BLaER1 (cell line): ENCODE results near the gene TSTD2.
A peak's percentile ranks its signal among the peaks of the same experiment; 100 is the strongest.
"Not testable (repeated sequence)": the region's sequence is repeated elsewhere in the genome, so short reads cannot be mapped to it uniquely, and the experiment has no call there.

Experiments
- H3K27ac ChIP-seq: shearing (Covaris generic); formaldehyde crosslinking; 2 replicates; pipeline ENCODE4 v1.8.1; 2022
- H3K27me3 ChIP-seq: shearing (Covaris generic); formaldehyde crosslinking; 2 replicates; pipeline ENCODE4 v1.8.1; 2022
- H3K36me3 ChIP-seq: shearing (Covaris generic); formaldehyde crosslinking; 2 replicates; pipeline ENCODE4 v1.8.1; 2022
- H3K4me1 ChIP-seq: shearing (Covaris generic); formaldehyde crosslinking; 2 replicates; pipeline ENCODE4 v1.8.1; 2022
- H3K4me2 ChIP-seq: shearing (Covaris generic); formaldehyde crosslinking; 2 replicates; pipeline ENCODE4 v1.8.1; 2022
- H3K4me3 ChIP-seq: shearing (Covaris generic); formaldehyde crosslinking; 2 replicates; pipeline ENCODE4 v1.8.1; 2022
- H3K9ac ChIP-seq: shearing (Covaris generic); formaldehyde crosslinking; 2 replicates; pipeline ENCODE4 v1.8.1; 2022
- H3K9me3 ChIP-seq: shearing (Covaris generic); formaldehyde crosslinking; 2 replicates; pipeline ENCODE4 v1.8.1; 2022
- H4K20me1 ChIP-seq: shearing (Covaris generic); formaldehyde crosslinking; 2 replicates; pipeline ENCODE4 v1.8.1; 2022
- Cebpa-rat ChIP-seq: shearing (Covaris generic); IDR thresholded peaks from 2 replicates; pipeline ENCODE4 v1.8.1; 2022

Gene TSTD2

DNA sequence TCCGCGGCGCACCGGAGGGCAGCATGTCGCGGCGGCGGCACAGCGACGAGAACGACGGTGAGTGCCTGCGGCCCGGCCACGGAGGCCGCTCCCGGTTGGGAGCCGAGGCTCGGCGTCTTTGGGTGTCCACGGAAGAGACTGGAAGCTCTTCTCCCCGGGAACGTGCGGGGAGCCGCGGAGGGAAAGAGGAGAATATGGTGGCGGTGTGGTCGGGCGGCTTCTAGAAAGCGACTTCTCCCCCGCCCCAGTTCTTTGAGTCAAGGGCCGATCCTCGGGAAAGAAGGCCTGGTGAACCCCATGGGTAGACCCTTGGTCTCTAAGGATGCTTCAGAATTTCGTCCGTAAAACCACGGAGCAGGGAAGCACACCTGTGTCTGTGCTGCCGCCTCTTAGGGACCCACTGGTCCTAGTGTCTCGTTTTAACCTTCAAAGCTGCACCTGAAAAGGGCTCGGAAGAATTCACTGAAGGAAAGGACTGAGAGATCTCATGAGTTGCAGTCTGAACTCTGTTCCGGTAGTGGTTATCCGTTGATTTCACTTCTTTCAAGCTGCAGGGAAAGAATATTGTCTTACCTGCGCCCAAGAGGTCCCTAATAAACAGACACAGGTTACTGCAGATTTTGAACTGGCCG, 807 bp upstream of the TSTD2 start:
- H4K20me1 ChIP-seq: peaks cover 64% of the 10 kb centered on the region
- no peaks in the 10 kb centered on the region for H3K9me3 ChIP-seq
- H3K9ac ChIP-seq: peak overlapping the region; percentile 97
- peak overlapping the region; percentile 95 for H3K27ac ChIP-seq
- peaks cover 12% of the 10 kb centered on the region; the same call in 1 of the 2 replicates for H3K36me3 ChIP-seq
- H3K27me3 ChIP-seq: no peaks in the 10 kb centered on the region
- no peak for TF ChIP-seq Cebpa-rat
- H3K4me2 ChIP-seq: peak overlapping the region; percentile 88
- peak overlapping the region; percentile 99 for H3K4me3 ChIP-seq
- peaks cover 52% of the 10 kb centered on the region for H3K4me1 ChIP-seq

DNA sequence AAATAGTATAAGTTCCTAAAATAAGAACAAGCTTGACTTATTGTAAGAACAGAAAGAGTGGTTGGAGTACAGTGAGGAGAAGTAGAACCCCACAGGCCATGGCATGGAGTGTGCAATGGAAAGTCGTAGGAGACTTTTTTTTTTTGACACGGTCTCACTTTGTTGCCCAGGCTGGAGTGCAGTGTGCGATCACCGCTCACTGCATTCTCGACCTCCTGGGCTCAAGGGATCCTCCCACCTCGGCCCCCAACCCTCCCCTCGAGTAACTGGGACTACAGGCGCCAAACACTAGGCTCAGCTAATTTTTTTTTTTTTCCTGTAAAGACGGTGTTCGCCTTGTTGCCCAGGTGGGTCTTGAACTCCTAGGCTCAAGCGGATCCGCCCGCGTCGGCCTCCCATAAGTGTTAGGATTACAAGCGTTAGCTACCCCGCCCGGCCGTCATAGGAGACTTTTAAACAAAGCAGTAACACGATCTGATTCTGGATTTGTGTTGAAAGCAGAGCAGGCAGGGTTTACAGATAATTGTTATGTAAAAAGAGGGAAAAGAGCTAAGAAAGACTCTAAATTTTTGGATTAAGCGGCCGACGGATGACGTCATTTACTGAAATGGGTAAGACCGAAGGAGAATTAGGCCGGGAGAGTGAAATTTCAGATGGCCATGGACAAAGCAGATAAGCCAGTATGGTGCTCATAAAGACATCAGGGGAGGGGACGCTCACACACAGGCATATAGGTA, 752 bp downstream of the TSTD2 start:
- Histone ChIP-seq H3K27me3 (no peaks in the 10 kb centered on the region), H3K4me3 (peak overlapping the region; percentile 99), H4K20me1 (peaks cover 62% of the 10 kb centered on the region), H3K4me2 (peak overlapping the region; percentile 87), H3K9ac (peak overlapping the region; percentile 97), H3K9me3 (no peaks in the 10 kb centered on the region), H3K36me3 (peaks cover 4% of the 10 kb centered on the region; the same call in 1 of the 2 replicates), H3K4me1 (peaks cover 39% of the 10 kb centered on the region), H3K27ac (peak overlapping the region; percentile 95)
- TF ChIP-seq Cebpa-rat: no peak

DNA sequence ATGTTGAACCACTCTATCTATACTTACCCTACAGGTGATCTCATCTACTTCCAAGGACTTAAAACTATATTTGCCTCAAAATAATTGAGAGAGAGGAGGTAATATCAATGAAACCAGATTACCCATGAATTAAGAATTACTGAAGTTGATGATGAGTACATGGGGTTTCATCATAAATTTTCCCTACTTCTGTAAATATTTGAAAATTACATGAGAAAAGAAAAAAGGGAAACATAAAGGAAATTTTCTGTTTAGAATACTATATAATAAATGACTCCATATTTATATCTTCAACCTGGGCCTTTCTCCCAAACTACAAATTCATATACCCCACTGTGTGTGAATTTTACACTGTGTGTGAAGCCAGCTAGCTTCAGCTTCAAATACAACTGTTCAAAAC, 2.6 kb downstream of the TSTD2 start:
- H3K4me3 ChIP-seq: no peak overlapping the region
- H3K27me3 ChIP-seq: no peaks in the 10 kb centered on the region
- no peak overlapping the region for H3K27ac ChIP-seq

DNA sequence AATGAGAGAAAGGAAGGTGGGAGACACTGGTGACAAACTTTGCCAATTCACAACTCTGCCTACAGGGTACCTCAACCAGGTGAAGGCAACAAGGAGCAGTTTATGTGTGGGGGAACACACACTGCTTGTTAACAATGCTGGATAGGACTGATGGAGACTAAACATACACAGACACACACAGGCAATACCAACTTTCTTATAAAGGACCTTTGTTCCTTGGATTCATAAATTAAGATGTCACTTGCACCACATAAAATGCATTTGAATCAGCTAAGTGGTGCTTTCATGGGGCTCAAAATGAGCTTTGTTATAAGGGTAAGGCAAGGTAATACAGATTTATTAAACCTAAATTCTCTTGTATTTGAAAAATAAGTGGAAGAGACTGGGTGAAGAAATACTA, 4.0 kb downstream of the TSTD2 start:
- no peak overlapping the region for H3K27ac ChIP-seq
- H3K4me1 ChIP-seq: peaks cover 14% of the 10 kb centered on the region
- H4K20me1 ChIP-seq: peaks cover 52% of the 10 kb centered on the region; the same call in 1 of the 2 replicates
- no peak for TF ChIP-seq Cebpa-rat
- H3K36me3 ChIP-seq: peaks cover 24% of the 10 kb centered on the region
- no peak overlapping the region for H3K4me2 ChIP-seq
- no peaks in the 10 kb centered on the region for H3K9me3 ChIP-seq
- no peak overlapping the region for H3K9ac ChIP-seq
- no peaks in the 10 kb centered on the region for H3K27me3 ChIP-seq
- no peak overlapping the region for H3K4me3 ChIP-seq

More for the DNA sequence above, 2.6 kb downstream of the TSTD2 start:
- H3K9me3 ChIP-seq: no peaks in the 10 kb centered on the region
- H3K4me1 ChIP-seq: peaks cover 24% of the 10 kb centered on the region
- H3K4me2 ChIP-seq: no peak overlapping the region
- peaks cover 53% of the 10 kb centered on the region for H4K20me1 ChIP-seq
- H3K9ac ChIP-seq: no peak overlapping the region
- no peak for TF ChIP-seq Cebpa-rat
- peaks cover 12% of the 10 kb centered on the region for H3K36me3 ChIP-seq

DNA sequence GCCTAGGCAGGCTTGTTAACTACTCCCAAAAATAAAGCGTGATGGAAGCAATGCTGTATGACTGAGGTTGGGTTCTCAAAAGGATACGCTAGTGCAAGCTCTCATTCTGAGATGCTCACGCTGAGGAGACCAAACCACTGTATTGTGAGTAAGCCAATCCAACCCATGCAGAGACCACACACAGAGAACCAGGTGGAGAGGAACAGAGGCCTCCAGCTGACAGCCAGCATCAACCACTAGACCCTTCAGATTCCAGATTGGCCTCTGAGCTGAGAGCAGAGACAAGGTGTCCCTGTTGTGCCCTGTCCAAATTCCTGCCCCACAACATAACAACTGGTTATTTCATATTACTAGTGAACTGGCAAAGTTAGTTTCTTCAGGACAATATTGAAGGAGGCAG, 4.5 kb downstream of the TSTD2 start:
- Histone ChIP-seq H3K9me3 (no peaks in the 10 kb centered on the region), H3K9ac (no peak overlapping the region), H4K20me1 (peaks cover 52% of the 10 kb centered on the region; the same call in 1 of the 2 replicates), H3K4me1 (peaks cover 14% of the 10 kb centered on the region), H3K4me3 (no peak overlapping the region), H3K36me3 (peaks cover 29% of the 10 kb centered on the region), H3K4me2 (no peak overlapping the region), H3K27me3 (no peaks in the 10 kb centered on the region), H3K27ac (no peak overlapping the region)
- no peak for TF ChIP-seq Cebpa-rat

DNA sequence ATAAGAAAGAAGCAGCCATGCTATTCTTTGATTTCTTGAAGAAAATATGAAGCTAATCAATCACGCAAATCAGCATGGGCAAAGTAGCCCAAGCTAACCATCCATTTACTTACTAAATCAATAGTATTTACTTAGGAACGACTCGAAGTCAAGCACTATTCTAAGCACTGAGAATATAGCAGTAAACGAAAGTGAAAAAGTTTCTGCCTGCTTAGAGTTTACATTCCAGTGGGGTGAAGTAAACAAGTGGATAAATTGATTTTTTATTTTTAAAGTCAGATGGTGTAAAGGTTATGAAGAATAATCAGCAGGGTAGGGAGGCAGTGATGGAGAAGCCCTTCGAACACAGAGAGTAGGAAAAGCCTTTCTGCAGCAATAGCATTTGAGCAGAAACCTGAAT, 5.5 kb downstream of the TSTD2 start:
- peaks cover under 1% of the 10 kb centered on the region; the same call in 1 of the 2 replicates for H3K9me3 ChIP-seq
- H3K4me1 ChIP-seq: peaks cover 14% of the 10 kb centered on the region
- TF ChIP-seq Cebpa-rat: no peak
- H3K4me2 ChIP-seq: no peak overlapping the region
- peaks cover 40% of the 10 kb centered on the region for H3K36me3 ChIP-seq
- H3K4me3 ChIP-seq: no peak overlapping the region
- peaks cover 53% of the 10 kb centered on the region; the same call in 1 of the 2 replicates for H4K20me1 ChIP-seq
- no peak overlapping the region for H3K27ac ChIP-seq
- H3K27me3 ChIP-seq: no peaks in the 10 kb centered on the region
- H3K9ac ChIP-seq: no peak overlapping the region

DNA sequence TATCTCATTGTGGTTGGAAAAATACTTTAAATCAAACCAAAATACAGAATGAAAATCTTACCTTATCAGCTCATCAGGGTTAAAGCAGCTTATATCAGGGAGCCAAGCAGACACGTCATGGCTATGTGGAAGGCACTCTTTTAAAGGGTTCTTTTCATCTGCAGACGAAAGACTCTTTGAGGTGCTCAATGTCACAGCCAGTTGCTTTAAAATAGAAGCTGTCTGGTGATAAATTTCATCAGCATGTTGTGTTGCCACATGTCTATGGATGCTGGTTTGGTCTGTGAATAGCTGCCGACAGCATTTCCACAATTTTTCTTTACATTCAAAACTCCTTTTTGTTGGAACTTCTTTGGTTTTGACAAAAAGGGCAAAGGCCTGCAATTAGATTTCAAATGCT, 7.5 kb downstream of the TSTD2 start:
- Histone ChIP-seq H3K4me3 (no peak overlapping the region), H3K36me3 (peaks cover 60% of the 10 kb centered on the region), H4K20me1 (peaks cover 53% of the 10 kb centered on the region; the same call in 1 of the 2 replicates), H3K9ac (no peak overlapping the region), H3K27ac (no peak overlapping the region), H3K27me3 (no peaks in the 10 kb centered on the region), H3K9me3 (peaks cover 20% of the 10 kb centered on the region), H3K4me1 (no peaks in the 10 kb centered on the region), H3K4me2 (no peak overlapping the region)
- TF ChIP-seq Cebpa-rat: no peak

DNA sequence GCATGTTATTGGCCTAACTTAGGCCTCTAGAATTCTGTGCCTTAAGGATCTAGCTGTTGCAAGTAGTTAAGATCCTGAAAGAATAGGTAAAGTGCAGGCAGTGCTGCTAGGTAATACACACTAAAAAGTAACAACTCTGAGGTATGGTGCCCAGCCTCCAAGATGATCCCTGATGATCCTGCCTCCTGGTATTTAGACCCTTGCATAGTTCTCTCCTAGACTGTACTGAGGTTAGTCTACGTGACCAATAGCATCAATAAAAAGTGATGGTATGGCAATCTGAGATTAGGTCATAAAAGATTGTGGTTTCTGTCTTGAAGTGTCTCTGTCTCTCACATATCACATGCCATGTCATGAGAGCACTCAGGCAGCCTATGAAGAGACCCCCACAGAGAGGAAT, 9.2 kb downstream of the TSTD2 start:
- Histone ChIP-seq H3K27me3 (no peaks in the 10 kb centered on the region), H3K4me3 (no peak overlapping the region), H3K9ac (no peak overlapping the region), H4K20me1 (peaks cover 40% of the 10 kb centered on the region; the same call in 1 of the 2 replicates), H3K4me2 (no peak overlapping the region), H3K27ac (no peak overlapping the region), H3K4me1 (no peaks in the 10 kb centered on the region), H3K36me3 (peaks cover 73% of the 10 kb centered on the region), H3K9me3 (peaks cover 28% of the 10 kb centered on the region)
- TF ChIP-seq Cebpa-rat: no peak

DNA sequence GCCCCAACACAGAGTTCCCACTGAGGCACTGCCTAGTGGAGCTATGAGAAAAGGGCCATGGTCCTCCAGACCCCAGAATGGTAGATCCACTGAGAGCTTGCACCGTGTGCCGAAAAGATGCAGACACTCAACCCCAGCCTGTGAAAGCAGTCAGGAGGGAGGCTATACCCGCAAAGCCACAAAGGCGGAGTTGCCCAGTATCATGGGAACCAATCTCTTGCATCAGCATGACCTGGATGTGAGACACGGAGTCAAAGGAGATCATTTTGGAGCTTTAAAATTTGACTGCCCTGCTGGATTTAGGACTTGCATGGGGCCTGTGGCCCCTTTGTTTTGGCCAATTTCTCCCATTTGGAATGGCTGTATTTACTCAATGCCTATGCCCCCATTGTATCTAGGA, 10.7 kb downstream of the TSTD2 start:
- H3K27ac ChIP-seq, H3K9ac ChIP-seq, H3K4me3 ChIP-seq, H3K27me3 ChIP-seq, H3K4me2 ChIP-seq, H3K4me1 ChIP-seq: not testable (repeated sequence)
- peaks cover 86% of the 10 kb centered on the region for H3K36me3 ChIP-seq
- peaks cover 26% of the 10 kb centered on the region; the same call in 1 of the 2 replicates for H4K20me1 ChIP-seq
- H3K9me3 ChIP-seq: peaks cover 28% of the 10 kb centered on the region

DNA sequence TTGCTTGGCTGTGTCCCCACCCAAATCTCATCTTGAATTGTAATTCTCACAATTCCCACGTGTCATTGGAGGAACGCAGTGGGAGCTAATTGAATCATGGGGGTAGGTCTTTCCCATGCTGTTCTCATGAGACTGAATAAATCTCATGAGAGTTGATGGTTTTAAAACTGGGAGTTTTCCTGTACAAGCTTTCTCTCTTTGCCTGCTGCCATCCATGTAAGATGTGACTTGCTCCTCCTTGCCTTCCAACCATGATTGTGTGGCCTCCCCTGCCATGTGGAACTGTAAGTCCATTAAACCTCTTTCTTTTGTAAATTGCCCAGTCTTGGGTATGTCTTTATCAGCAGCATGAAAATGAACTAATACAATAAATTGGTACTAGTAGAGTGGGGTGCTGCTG, 13.1 kb downstream of the TSTD2 start:
- H3K9me3 ChIP-seq: peaks cover 28% of the 10 kb centered on the region
- H4K20me1 ChIP-seq: peaks cover 24% of the 10 kb centered on the region; the same call in 1 of the 2 replicates
- not testable (repeated sequence) for H3K4me1 ChIP-seq, H3K27ac ChIP-seq, H3K9ac ChIP-seq, H3K4me2 ChIP-seq, H3K4me3 ChIP-seq, H3K27me3 ChIP-seq
- H3K36me3 ChIP-seq: peaks cover 90% of the 10 kb centered on the region
